C4-2B (cell line): ENCODE measurements around the gene ACYP1.

Experiments
- H3K27ac ChIP-seq: fragments of 450-650 bp; 2 replicates; pipeline ENCODE4 v1.5.1; 2017
- ZFX ChIP-seq: fragments of 450-650 bp; IDR thresholded peaks from 2 replicates; pipeline ENCODE4 v1.6.1; 2017
- TF ChIP-seq, protein P1 (sequence below): fragments of 450-650 bp; conservative IDR thresholded peaks from 2 replicates; pipeline ENCODE4 v1.5.1; 2017; ENCODE audit warnings: mild to moderate bottlenecking

ACYP1 gene

DNA sequence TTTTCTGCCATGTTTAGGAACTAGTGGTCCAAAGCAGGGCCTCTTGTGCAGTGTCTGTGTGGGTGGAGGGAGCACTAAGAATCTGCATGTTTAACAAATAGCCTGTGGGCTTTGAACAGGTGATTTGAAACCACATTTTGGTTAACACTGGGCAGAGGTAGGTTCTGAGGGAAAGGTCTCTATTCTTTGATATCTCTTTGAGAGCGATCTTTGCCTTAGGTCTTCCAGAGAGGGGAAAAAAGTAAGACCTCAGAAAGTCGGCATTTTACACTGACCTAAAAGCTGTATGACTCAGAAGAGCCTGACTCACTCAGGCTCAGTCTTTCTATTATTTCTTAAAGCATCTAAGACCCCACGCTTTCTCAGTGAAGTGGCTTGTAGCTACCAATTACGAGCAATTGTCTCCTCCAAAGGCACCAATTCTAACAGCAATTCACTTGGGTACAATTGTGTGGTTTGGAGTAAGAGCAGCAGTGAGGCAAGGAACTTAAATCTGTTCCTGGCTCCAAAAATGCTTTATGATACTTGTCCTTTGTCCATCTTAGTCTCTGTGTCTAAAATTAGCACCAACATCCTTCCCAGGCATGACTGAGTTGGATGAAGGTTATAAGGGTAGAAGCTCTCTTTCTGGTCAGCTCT is 52.3 kb downstream of the ACYP1 start:
- no peak for TF ChIP-seq ZFX
- TF ChIP-seq, protein P1, sequence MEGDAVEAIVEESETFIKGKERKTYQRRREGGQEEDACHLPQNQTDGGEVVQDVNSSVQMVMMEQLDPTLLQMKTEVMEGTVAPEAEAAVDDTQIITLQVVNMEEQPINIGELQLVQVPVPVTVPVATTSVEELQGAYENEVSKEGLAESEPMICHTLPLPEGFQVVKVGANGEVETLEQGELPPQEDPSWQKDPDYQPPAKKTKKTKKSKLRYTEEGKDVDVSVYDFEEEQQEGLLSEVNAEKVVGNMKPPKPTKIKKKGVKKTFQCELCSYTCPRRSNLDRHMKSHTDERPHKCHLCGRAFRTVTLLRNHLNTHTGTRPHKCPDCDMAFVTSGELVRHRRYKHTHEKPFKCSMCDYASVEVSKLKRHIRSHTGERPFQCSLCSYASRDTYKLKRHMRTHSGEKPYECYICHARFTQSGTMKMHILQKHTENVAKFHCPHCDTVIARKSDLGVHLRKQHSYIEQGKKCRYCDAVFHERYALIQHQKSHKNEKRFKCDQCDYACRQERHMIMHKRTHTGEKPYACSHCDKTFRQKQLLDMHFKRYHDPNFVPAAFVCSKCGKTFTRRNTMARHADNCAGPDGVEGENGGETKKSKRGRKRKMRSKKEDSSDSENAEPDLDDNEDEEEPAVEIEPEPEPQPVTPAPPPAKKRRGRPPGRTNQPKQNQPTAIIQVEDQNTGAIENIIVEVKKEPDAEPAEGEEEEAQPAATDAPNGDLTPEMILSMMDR: no peak
- no peak overlapping the region for H3K27ac ChIP-seq

DNA sequence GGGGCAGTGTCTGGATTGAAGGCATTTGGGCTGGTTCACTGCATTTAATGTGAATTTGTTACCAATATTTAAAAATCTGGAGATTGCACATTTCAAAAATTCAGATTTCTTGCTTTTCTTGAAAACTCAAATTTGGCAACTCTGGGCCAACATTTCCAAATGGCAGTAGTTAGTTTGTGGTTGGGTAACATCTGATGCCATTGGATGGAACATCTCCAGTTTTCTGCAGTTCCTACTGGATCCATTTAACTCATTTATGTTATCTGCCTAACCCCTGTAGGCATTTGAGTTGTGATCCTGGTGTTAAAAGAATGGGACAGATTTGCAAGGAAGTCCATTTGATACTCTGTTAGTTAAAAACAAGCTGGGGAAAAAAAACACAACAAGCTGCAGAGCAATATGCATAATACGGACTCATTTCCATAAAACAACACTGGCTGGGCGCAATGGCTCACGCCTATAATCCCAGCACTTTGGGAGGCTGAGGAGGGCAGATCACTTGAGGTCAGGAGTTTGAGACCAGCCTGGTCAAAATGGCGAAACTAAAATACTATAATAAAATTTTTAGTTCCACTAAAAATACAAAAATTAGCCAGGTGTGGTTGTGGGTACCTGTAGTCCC is 53.2 kb downstream of the ACYP1 start:
- TF ChIP-seq, protein P1: no peak
- TF ChIP-seq ZFX: no peak
- H3K27ac ChIP-seq: no peak overlapping the region

DNA sequence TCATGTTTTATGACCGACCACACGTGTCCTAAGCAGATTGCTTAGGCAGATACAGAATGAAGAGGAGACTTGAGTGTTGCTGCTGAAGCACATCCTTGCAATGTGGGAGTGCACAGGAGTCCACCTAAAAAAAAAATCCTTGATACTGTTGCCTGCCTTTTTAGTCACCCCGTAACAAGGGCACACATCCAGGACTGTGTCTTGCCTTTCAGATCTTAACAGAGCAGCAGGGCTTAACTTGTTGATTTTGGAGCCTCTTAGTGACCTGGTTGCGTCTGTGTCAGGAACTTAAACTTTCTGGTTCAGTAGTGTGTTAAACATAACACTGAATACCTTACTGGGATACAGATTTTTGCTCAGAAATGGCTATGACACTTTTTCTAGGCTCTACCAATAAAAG is 54.6 kb downstream of the ACYP1 start:
- H3K27ac ChIP-seq: no peak overlapping the region; the same call in 1 of the 2 replicates
- no peak for TF ChIP-seq ZFX
- TF ChIP-seq, protein P1: no peak

DNA sequence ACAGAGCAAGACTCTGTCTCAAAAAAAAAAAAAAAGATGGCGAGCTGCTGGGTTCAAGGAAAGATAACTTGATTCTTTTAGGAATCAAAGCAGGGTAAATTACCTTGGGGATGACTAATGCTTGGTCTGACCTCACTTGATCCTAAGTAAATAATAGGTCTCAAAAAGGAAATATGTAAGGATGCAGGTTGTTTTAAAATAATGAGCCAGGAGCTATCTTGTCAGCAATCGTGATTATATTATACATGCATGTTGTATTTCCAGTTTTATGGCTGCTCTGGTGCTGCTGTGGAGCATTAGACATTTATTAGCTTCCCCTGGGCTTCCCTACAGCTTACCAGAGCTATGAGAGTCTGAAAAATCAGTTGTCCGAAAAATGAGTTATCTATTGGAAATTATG is 58.5 kb downstream of the ACYP1 start:
- TF ChIP-seq, protein P1: no peak
- no peak for TF ChIP-seq ZFX
- no peak overlapping the region for H3K27ac ChIP-seq

DNA sequence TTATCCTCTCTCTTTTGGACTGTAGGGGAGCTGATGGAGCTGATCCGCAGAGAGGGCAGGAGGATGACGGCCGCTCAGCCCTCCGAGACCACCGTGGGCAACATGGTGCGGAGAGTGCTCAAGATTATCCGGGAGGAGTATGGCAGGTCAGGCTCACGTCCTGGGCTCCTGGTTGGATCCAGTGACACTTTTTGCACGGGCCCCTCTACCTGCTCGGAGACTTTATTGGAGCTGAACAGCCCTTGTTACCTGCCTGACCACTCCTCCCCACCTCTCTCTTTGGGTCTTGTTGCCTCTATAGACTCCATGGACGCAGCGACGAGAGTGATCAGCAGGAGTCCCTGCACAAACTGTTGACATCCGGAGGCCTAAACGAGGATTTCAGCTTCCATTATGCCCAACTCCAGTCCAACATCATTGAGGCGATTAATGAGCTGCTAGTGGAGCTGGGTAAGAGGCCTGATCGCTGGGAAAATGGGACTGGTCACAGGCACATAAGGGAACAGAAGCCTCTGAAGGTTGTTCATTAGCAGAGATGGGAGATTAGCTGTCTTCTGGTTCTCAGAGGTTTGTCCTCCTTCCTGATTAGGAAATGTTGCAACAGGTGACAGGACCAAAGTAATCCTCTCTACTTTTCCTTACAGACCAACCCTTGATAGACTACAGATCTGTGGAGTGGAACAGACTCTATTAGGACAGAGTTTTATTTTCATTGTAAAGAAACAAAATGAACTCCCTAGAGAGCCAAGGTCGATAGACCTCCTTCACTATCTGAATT is 60.4 kb downstream of the ACYP1 start:
- no peak; the same call in none of the 2 replicates for TF ChIP-seq ZFX
- TF ChIP-seq, protein P1: no peak
- peak overlapping the region; percentile 81 for H3K27ac ChIP-seq
